GM23338 (cell line): ENCODE measurements around the gene FBLN1.

Source experiments
- CTCF ChIP-seq, 2 experiments: fragments of 200-600 bp in 1 of 2; sonication (generic) in 1 of 2; conservative IDR thresholded peaks; 2 replicates each; pipeline versions ENCODE4 v1.5.1 to v1.6.1; 2016 to 2017; ENCODE audit warnings: antibody characterized with exemption in 2 of 2, low read depth in 2 of 2, mild to moderate bottlenecking in 2 of 2, moderate library complexity in 1 of 2
- EZH2 ChIP-seq: fragments of 200-600 bp; sonication (generic); IDR thresholded peaks from one replicate; pipeline ENCODE4 v1.8.0; 2017; ENCODE audit warnings: antibody characterized with exemption, mild to moderate bottlenecking, low read depth; ENCODE audit not compliant: unreplicated experiment
- POLR2AphosphoS5 ChIP-seq: IDR thresholded peaks from 2 replicates; pipeline ENCODE4 v1.6.1; 2016; ENCODE audit warnings: antibody characterized with exemption, low read depth
- TF ChIP-seq, protein P1 (sequence below): IDR thresholded peaks from 2 replicates; pipeline ENCODE4 v1.6.1; 2016; ENCODE audit warnings: antibody characterized with exemption

GRCh38 chr22:45455621-45456020, 47.1 kb upstream of the FBLN1 start:
- TF ChIP-seq CTCF (conservative IDR thresholded peaks at IDR 0.05; ENCODE audit: low read depth in 2 of 2) (no peak), POLR2AphosphoS5 (no peak), EZH2 (no peak)
- TF ChIP-seq, protein P1, sequence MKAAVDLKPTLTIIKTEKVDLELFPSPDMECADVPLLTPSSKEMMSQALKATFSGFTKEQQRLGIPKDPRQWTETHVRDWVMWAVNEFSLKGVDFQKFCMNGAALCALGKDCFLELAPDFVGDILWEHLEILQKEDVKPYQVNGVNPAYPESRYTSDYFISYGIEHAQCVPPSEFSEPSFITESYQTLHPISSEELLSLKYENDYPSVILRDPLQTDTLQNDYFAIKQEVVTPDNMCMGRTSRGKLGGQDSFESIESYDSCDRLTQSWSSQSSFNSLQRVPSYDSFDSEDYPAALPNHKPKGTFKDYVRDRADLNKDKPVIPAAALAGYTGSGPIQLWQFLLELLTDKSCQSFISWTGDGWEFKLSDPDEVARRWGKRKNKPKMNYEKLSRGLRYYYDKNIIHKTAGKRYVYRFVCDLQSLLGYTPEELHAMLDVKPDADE: no peak
